ENCODE data around the gene SLC23A3. TPM values are rescaled to one million over a fixed set of nuclear protein-coding genes. Genes with fewer than 3 reads are reported as not detected.

SLC23A3 gene
- total and polyA plus RNA-seq, 10 of the 15 experiments (the other 5 are each of a cell fraction or from before 2014, with no cell fraction given): 0.07 to 1.0 (median 0.40) TPM; not detected in 1

- Histone ChIP-seq H4K20me1 (ENCODE audit: control insufficient read depth, insufficient read depth) (no peaks in the 10 kb centered on the region), H3K4me2 (ENCODE audit: control insufficient read depth, insufficient read depth) (no peak overlapping the region), H3K27me3 (replicated peaks in 1 of 2; ENCODE audit: control insufficient read depth in 2 of 2, insufficient read depth in 2 of 2, low read length in 1 of 2) (no peaks in the 10 kb centered on the region), H3K27ac (ENCODE audit: control insufficient read depth, insufficient read depth) (no peak overlapping the region), H3K4me1 (ENCODE audit: control insufficient read depth, insufficient read depth, low read length) (no peaks in the 10 kb centered on the region), H3K36me3 (ENCODE audit: control insufficient read depth in 2 of 2, insufficient read depth in 2 of 2, low read length in 1 of 2) (no peaks in the 10 kb centered on the region; a peak in 1 of 4 replicates), H3K9ac (ENCODE audit: control insufficient read depth, insufficient read depth, low read length) (no peak overlapping the region), H3K79me2 (ENCODE audit: control insufficient read depth, insufficient read depth, low read length) (no peaks in the 10 kb centered on the region), H3K4me3 (no peak overlapping the region), H2AFZ (ENCODE audit: control insufficient read depth, low read depth, low read length) (no peak overlapping the region), H3K9me3 (replicated peaks; ENCODE audit: control insufficient read depth, insufficient read depth, low read length) (no peaks in the 10 kb centered on the region)
- CTCF ChIA-PET: interaction anchor here (0.8 to 3.2 kb wide), 8 partner anchors 8 to 236 kb away, joined by 3 to 30 read pairs (median 4); no protein-coding TSS in a partner anchor
- FAIRE-seq (no peak), ATAC-seq (no peak), DNase-seq (ENCODE audit: low read depth, low spot score) (no peak)
- no TSS peak for BruUV-seq (replicated peaks)
- POLR2A ChIA-PET: no interaction called here
- RAD21 ChIA-PET (ENCODE audit: unreplicated experiment): interaction anchor here (1.5 to 1.8 kb wide), 2 partner anchors 8 to 10 kb away, joined by 4 to 9 read pairs; no protein-coding TSS in a partner anchor
- SMC1A ChIA-PET (ENCODE audit: uncharacterized antibody, unreplicated experiment): interaction anchor here (0.8 to 2.3 kb wide), 7 partner anchors 9 to 82 kb away, joined by 3 to 10 read pairs (median 3); no protein-coding TSS in a partner anchor
- in situ Hi-C loops (cut with MboI): no loop called here
- WGBS (ENCODE audit: insufficient coverage, insufficient replicate concordance, low lambda C conversion rate, missing lambda C conversion rate): 91% methylated on average over 2 of the region's 2 CpGs
- intact Hi-C loops (cut with micrococcal nuclease; ENCODE audit: unreplicated experiment): no loop called here
- TF ChIP-seq ZSCAN29 (IDR thresholded peaks at IDR 0.05) (no peak), EP300 (IDR thresholded peaks at IDR 0.05; ENCODE audit: borderline replicate concordance in 1 of 2, control insufficient read depth in 1 of 2, low read depth in 2 of 2, low read length in 2 of 2) (no peak), NFXL1 (IDR thresholded peaks at IDR 0.05; ENCODE audit: borderline replicate concordance) (no peak), RELB (IDR thresholded peaks at IDR 0.05; ENCODE audit: low read depth) (no peak), ZBTB11 (CRISPR knock-in tag; IDR thresholded peaks at IDR 0.05) (no peak), MEF2A (IDR thresholded peaks at IDR 0.05; ENCODE audit: insufficient read depth, low read depth, low read length) (no peak), BRCA1 (IDR thresholded peaks at IDR 0.05; ENCODE audit: low read depth, low read length) (no peak), RAD21 (IDR thresholded peaks at IDR 0.05; ENCODE audit: insufficient read depth, low read depth, low read length) (no peak), BMI1 (IDR thresholded peaks at IDR 0.05; ENCODE audit: borderline replicate concordance) (no peak), PKNOX1 (IDR thresholded peaks at IDR 0.05) (no peak), MXI1 (IDR thresholded peaks at IDR 0.05; ENCODE audit: low read depth, low read length) (no peak), YBX1 (IDR thresholded peaks at IDR 0.05) (no peak), ZZZ3 (IDR thresholded peaks at IDR 0.05; ENCODE audit: control insufficient read depth, insufficient read length, low read depth) (no peak), SIN3A (IDR thresholded peaks at IDR 0.05; ENCODE audit: low read depth, low read length) (no peak)
Measured at GRCh38 chr2:219112062-219112406, 57.8 kb downstream of the SLC23A3 start.
